A549 (cell line): Measurements from ENCODE around the gene ATP6V0A4.

ENCODE experiments used
- CTCF ChIP-seq: fragments of >200 bp; sonication (Bioruptor Twin); formaldehyde crosslinking; IDR thresholded peaks from 3 replicates; pipeline ENCODE4 v1.5.1; 2016
- EP300 ChIP-seq, 2 experiments: fragments of >200 bp; sonication (Bioruptor Twin); formaldehyde crosslinking; IDR thresholded peaks; 2 replicates in 1 of 2; 3 replicates in 1 of 2; pipeline ENCODE4 v1.6.1; 2016 to 2017
- ESRRA ChIP-seq: fragments of 150-350 bp; IDR thresholded peaks from 2 replicates; pipeline ENCODE4 v1.6.1; 2014; ENCODE audit warnings: mild to moderate bottlenecking, low read length, borderline replicate concordance
- KDM1A ChIP-seq: fragments of 200-600 bp; sonication (generic); IDR thresholded peaks from 2 replicates; pipeline ENCODE4 v1.6.1; 2016; ENCODE audit warnings: low read depth, mild to moderate bottlenecking
- MAFK ChIP-seq: fragments of 450-650 bp; IDR thresholded peaks from 2 replicates; pipeline ENCODE4 v1.6.1; 2014; ENCODE audit not compliant: partially characterized antibody
- MYC ChIP-seq: IDR thresholded peaks from 2 replicates; pipeline ENCODE4 v1.6.1; 2012; ENCODE audit warnings: mild to moderate bottlenecking, inconsistent platforms, low read length, improper control_type of control experiment, borderline replicate concordance
- NFE2L2 ChIP-seq: fragments of 150-350 bp; conservative IDR thresholded peaks from 2 replicates; pipeline ENCODE4 v1.6.1; 2014; ENCODE audit warnings: low read length
- PBX3 ChIP-seq: IDR thresholded peaks from 2 replicates; pipeline ENCODE4 v1.6.1; 2012
- POLR2A ChIP-seq: IDR thresholded peaks from 2 replicates; pipeline ENCODE4 v1.6.1; 2012; ENCODE audit warnings: mild to moderate bottlenecking, low read length
- RAD21 ChIP-seq, 2 experiments: fragments of >200 bp in 1 of 2; sonication (Bioruptor Twin) in 1 of 2; formaldehyde crosslinking in 1 of 2; IDR thresholded peaks in 1 of 2; conservative IDR thresholded peaks in 1 of 2; 2 replicates in 1 of 2; 3 replicates in 1 of 2; pipeline ENCODE4 v1.6.1; 2012 to 2018; ENCODE audit warnings: inconsistent platforms in 1 of 2
- RNF2 ChIP-seq: fragments of 200-600 bp; sonication (generic); IDR thresholded peaks from 2 replicates; pipeline ENCODE4 v1.6.1; 2016; ENCODE audit warnings: low read depth, mild to moderate bottlenecking, antibody characterized with exemption, moderate library complexity, borderline replicate concordance
- SMC3 ChIP-seq: fragments of >200 bp; sonication (Bioruptor Twin); formaldehyde crosslinking; IDR thresholded peaks from 3 replicates; pipeline ENCODE4 v1.6.1; 2018; ENCODE audit warnings: inconsistent platforms

DNA sequence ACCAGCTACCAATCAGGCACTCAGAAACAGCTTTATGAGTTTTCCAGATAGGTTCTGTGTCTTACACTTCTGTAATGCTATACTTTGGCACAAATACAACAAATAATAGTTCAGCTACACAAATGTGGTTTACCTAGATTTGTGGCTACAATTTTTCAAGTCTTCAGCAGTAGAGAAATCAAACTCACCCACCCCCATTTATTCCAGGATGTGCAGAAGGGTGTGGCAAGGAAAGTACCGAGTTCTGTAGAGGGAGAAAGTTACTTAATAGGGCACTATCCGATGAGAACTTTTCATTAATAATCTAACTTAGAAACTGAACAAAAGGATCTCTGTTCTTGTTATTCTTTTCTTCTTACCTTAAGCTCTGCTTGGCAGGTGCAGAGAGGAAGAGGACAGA is 30.3 kb upstream of the ATP6V0A4 start:
- TF ChIP-seq NFE2L2 (no peak), MAFK (no peak), EP300 (IDR thresholded peaks at IDR 0.05) (no peak), POLR2A (no peak), SMC3 (no peak), RAD21 (conservative IDR thresholded peaks at IDR 0.05 in 1 of 2, IDR thresholded peaks at IDR 0.05 in 1 of 2) (no peak), RNF2 (no peak), CTCF (no peak), ESRRA (no peak), MYC (no peak), KDM1A (no peak), PBX3 (no peak)
